ENCODE data around the gene GAL3ST3. TPM values are rescaled to one million over a fixed set of nuclear protein-coding genes. Genes with fewer than 3 reads are reported as not detected.
A peak's percentile ranks its signal among the peaks of the same experiment; 100 is the strongest.

Gene GAL3ST3
- total and polyA plus RNA-seq, 12 donors, result 0.07 to 4.6 (median 2.1) TPM

- intact Hi-C loops (cut with DNase I), result loop anchor here in 4 of 10 donors (5.0 to 10.0 kb wide), 3 partner anchors 45 to 63 kb away; no protein-coding TSS in a partner anchor
- H3K4me3 ChIP-seq, result peak overlapping the region in 2 of 10 donors; percentile 81 to 94
Observed at GRCh38 chr11:66072081-66072480, 23.1 kb upstream of the GAL3ST3 start.

GRCh38 chr11:66071381-66071801, 22.4 kb upstream of the GAL3ST3 start:
- Histone ChIP-seq H3K36me3 (peaks cover 0 to 64% (median 23%) of the 10 kb centered on the region in 9 donors), H3K9me3 (no peaks in the 10 kb centered on the region), H3K4me1 (peaks cover 12 to 53% (median 36%) of the 10 kb centered on the region in 9 donors), H3K4me3 (peak overlapping the region; percentile 75 to 94 (median 88)), H3K27ac (peak overlapping the region in 9 of 10 donors; percentile 92 to 99 (median 96)), H3K27me3 (no peaks in the 10 kb centered on the region)
- DNase-seq, result peak in 1 of 2 donors; percentile 8
- intact Hi-C loops (cut with DNase I), result loop anchor here in 4 of 10 donors (5.0 to 10.0 kb wide), 3 partner anchors 46 to 63 kb away; no protein-coding TSS in a partner anchor
- ATAC-seq, result no peak
- no peak for TF ChIP-seq CTCF (IDR thresholded peaks at IDR 0.05)
- WGBS, 2 donors, result 23% methylated on average over 2 of the region's 2 CpGs

More at GRCh38 chr11:66072081-66072480, 23.1 kb upstream of the GAL3ST3 start:
- Histone ChIP-seq H3K27ac (peak overlapping the region in 3 of 10 donors; percentile 92 to 99 (median 94)), H3K9me3 (no peaks in the 10 kb centered on the region), H3K27me3 (no peaks in the 10 kb centered on the region), H3K36me3 (peaks cover 0 to 64% (median 16%) of the 10 kb centered on the region in 9 donors), H3K4me1 (peaks cover 12 to 53% (median 37%) of the 10 kb centered on the region in 9 donors)
- TF ChIP-seq CTCF (IDR thresholded peaks at IDR 0.05), result no peak
- WGBS, 2 donors, result 92 to 93% methylated on average over 3 of the region's 3 CpGs
- no peak for DNase-seq
- no peak for ATAC-seq

- WGBS, 2 donors, result 1% methylated on average over 44 to 60 of the region's 60 CpGs
- H3K27me3 ChIP-seq, result no peaks in the 10 kb centered on the region
- H3K36me3 ChIP-seq, result peaks cover 0 to 64% (median 23%) of the 10 kb centered on the region in 9 donors
- H3K4me3 ChIP-seq, result peak overlapping the region; percentile 75 to 94 (median 88)
- H3K9me3 ChIP-seq, result no peaks in the 10 kb centered on the region
- H3K27ac ChIP-seq, result peak overlapping the region; percentile 92 to 99 (median 96)
- intact Hi-C loops (cut with DNase I), result loop anchor here in 4 of 10 donors (5.0 to 10.0 kb wide), 3 partner anchors 47 to 64 kb away; no protein-coding TSS in a partner anchor
- DNase-seq (peak; percentile 66 to 69), ATAC-seq (peak; percentile 10 to 48 (median 28))
- TF ChIP-seq CTCF (IDR thresholded peaks at IDR 0.05), result peak in 1 of 9 donors; percentile 3
- peaks cover 12 to 59% (median 35%) of the 10 kb centered on the region in 9 donors for H3K4me1 ChIP-seq
Observed at GRCh38 chr11:66070604-66071380, 21.8 kb upstream of the GAL3ST3 start.

All from heart right ventricle (tissue), 16 donors.